ENCODE measurements around the gene SRPK2. TPM values are rescaled to one million over a fixed set of nuclear protein-coding genes. Genes with fewer than 3 reads are reported as not detected.

Gene SRPK2
- total RNA-seq, 4 donors from 2014 or later: 37.1 to 48.1 (median 46.3) TPM

DNA sequence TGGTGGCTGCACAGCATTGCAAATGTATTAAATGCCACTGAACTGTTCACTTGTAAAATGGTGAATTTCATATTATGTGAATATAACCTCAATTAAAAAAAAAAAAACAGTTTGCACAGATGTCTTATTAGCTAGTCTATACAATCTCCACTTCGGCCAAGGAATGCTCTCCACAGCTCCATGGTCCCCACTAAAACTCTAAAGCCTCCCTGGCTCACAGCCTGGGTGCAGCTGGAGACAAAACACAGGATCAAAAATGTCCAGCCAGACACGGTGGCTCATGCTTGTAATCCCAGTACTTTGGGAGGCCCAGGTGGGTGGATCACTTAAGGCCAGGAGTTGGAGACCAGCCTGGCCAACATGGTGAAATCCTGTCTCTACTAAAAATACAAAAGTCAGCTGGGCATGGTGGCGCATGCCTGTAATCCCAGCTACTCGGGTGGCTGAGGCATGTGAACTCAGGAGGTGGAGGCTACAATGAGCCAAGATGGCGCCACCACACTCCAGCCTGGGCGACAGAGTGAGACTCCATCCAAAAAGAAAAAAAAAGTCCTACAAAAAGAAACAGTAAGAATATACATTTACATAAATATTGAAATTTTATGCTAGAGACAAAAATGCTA lies 66.0 kb downstream of the SRPK2 start:
- TF ChIP-seq POLR2A (IDR thresholded peaks at IDR 0.05): no peak
- TF ChIP-seq, protein P1, sequence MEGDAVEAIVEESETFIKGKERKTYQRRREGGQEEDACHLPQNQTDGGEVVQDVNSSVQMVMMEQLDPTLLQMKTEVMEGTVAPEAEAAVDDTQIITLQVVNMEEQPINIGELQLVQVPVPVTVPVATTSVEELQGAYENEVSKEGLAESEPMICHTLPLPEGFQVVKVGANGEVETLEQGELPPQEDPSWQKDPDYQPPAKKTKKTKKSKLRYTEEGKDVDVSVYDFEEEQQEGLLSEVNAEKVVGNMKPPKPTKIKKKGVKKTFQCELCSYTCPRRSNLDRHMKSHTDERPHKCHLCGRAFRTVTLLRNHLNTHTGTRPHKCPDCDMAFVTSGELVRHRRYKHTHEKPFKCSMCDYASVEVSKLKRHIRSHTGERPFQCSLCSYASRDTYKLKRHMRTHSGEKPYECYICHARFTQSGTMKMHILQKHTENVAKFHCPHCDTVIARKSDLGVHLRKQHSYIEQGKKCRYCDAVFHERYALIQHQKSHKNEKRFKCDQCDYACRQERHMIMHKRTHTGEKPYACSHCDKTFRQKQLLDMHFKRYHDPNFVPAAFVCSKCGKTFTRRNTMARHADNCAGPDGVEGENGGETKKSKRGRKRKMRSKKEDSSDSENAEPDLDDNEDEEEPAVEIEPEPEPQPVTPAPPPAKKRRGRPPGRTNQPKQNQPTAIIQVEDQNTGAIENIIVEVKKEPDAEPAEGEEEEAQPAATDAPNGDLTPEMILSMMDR (IDR thresholded peaks at IDR 0.05): no peak
- no peak for DNase-seq
- H3K4me1 ChIP-seq: no peaks in the 10 kb centered on the region
- H3K27ac ChIP-seq: no peak overlapping the region
- WGBS, 2 donors: 82 to 86% methylated on average over 6 of the region's 6 CpGs
- intact Hi-C loops (cut with DNase I): no loop called here
- H3K4me3 ChIP-seq (replicated peaks in 1 of 3): no peak overlapping the region
- no peaks in the 10 kb centered on the region for H3K9me3 ChIP-seq
- no peaks in the 10 kb centered on the region for H3K36me3 ChIP-seq
- H3K27me3 ChIP-seq: no peaks in the 10 kb centered on the region

DNA sequence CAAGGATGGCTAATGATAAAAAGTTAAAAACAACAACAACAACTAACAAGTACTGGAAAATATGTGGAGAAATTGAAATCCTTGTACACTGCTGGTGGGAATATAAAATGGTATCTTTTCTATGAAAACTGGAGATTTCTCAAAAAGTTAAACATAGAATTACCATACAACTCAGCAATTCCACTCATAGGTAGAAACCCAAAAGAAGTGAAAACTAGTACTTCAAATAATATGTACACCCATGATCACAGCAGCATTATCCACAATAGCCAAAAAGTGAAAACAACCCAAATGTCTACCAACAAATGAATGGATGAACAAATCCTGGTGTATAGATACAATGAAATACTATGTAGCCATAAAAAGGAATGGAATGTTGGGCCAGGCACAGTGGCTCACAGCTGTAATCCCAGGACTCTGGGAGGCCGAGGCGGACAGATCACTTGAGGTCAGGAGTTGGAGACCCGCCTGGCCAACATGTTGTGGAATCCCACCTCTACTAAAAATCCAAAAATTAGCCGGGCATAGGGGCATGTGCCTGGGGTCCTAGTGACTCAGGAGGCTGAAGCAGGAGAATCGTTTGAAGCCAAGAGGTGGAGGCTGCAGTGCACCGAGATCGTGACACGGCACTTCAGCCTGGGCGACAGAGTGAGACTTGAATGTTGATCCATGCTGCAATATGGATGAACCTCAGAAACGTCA lies 66.8 kb downstream of the SRPK2 start:
- H3K4me3 ChIP-seq (replicated peaks in 1 of 3): no peak overlapping the region
- no peak overlapping the region for H3K27ac ChIP-seq
- H3K36me3 ChIP-seq: no peaks in the 10 kb centered on the region
- TF ChIP-seq POLR2A (IDR thresholded peaks at IDR 0.05): no peak
- TF ChIP-seq, protein P1 (IDR thresholded peaks at IDR 0.05): no peak
- no peaks in the 10 kb centered on the region for H3K9me3 ChIP-seq
- no peak for DNase-seq
- WGBS, 2 donors: 96 to 97% methylated on average over 10 of the region's 10 CpGs
- intact Hi-C loops (cut with DNase I): no loop called here
- H3K4me1 ChIP-seq: no peaks in the 10 kb centered on the region
- no peaks in the 10 kb centered on the region for H3K27me3 ChIP-seq

DNA sequence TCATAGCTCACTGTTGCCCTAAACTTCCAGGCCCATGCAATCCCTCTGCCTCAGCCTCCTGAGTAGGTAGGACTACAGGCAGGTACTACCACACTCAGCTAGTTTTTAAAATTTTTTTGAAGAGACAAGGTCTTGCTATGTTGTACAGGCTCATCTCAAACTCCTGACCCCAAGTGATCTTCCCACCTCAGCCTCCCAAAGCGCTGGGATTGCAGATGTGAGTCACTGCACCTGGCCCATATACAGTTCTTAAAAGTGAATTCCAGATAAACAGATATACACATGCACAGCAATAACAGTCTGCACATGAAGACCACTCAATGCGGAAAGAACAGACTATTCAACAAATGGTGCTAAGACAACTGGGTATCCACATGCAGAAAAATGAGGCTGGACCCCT lies 67.8 kb downstream of the SRPK2 start:
- H3K27ac ChIP-seq: no peak overlapping the region
- no peak for DNase-seq
- TF ChIP-seq, protein P1 (IDR thresholded peaks at IDR 0.05): no peak
- TF ChIP-seq POLR2A (IDR thresholded peaks at IDR 0.05): no peak
- 98 to 100% methylated on average over 2 of the region's 2 CpGs for WGBS, 2 donors
- H3K4me3 ChIP-seq (replicated peaks in 1 of 3): no peak overlapping the region
- no peaks in the 10 kb centered on the region for H3K36me3 ChIP-seq
- no peaks in the 10 kb centered on the region for H3K27me3 ChIP-seq
- H3K4me1 ChIP-seq: no peaks in the 10 kb centered on the region
- intact Hi-C loops (cut with DNase I): no loop called here
- H3K9me3 ChIP-seq: no peaks in the 10 kb centered on the region

DNA sequence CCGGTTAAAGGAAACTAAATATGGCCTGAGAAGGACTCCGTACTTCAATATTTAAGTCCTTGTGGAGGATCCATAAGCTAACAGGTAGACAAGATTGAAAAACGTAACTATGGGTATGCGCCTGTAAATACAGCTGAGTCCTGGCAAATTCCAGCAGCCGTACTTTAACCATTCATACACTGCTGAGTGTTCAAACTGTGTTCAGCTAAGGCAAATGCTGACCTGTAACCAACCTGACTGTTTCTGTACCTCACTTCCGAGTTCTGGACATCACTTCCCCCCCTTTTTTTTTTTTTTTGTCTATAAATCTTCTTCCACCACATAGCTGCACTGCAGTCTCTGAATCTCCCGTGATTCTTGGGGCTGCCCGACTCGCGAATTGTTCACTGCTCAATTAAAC lies 69.1 kb downstream of the SRPK2 start:
- H3K4me3 ChIP-seq (replicated peaks in 1 of 3): no peak overlapping the region
- TF ChIP-seq, protein P1 (IDR thresholded peaks at IDR 0.05): no peak
- TF ChIP-seq POLR2A (IDR thresholded peaks at IDR 0.05): no peak
- 85 to 86% methylated on average over 10 of the region's 10 CpGs for WGBS, 2 donors

More for the DNA sequence above, 69.1 kb downstream of the SRPK2 start:
- Histone ChIP-seq H3K27me3 (no peaks in the 10 kb centered on the region), H3K36me3 (no peaks in the 10 kb centered on the region), H3K9me3 (no peaks in the 10 kb centered on the region), H3K4me1 (no peaks in the 10 kb centered on the region), H3K27ac (no peak overlapping the region)
- intact Hi-C loops (cut with DNase I): no loop called here
- no peak for DNase-seq
